Activated CD4-positive, alpha-beta T cell treated with anti-CD3 and anti-CD28 coated beads for 48 hours (primary cell): Measurements from ENCODE around the gene RXFP2.
A peak's percentile ranks its signal among the peaks of the same experiment; 100 is the strongest.

ENCODE experiments used
- DNase-seq: peaks from one replicate; pipeline ENCODE4 v3.0.0-alpha.2; 2020

RXFP2 gene

DNA sequence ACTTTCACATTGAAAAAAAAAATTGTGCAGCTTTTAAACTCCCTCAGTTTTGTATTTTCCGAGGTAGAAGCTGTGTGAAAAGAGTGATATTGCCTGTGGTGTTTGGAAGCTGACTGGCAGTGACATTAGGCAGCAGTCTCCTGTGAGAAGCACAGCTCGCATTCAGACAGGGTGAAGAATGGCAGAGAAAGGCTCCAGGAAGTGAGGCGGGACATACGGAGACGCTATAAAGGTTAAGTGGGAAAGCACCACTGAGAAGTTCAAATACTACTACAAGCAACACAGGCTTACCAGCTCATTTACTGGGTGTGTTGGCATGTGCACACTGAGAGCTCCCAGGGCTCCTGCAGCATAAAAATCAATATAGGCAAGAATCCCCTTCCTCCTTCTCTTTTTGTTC, 88.4 kb downstream of the RXFP2 start:
- no peak for DNase-seq

GRCh38 chr13:31835932-31836331, 96.6 kb downstream of the RXFP2 start:
- no peak for DNase-seq

DNA sequence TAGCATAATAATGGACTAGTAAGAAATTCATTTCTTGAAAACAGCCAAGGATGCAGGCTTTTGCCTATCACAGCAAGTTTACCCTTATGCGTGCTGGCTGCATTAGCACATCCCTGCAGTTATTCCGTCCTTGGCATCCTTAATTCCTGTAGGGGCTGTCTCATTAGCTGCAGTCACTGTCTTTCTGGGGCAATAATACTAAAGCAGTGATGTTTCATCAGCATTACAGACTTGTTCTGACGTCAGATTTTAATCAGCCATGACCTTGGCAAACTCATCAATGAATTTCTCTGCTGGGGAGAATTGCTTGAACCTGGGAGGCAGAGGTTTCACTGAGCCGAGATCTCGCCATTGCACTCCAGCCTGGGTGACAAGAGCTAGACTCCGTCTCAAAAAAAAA, 103.7 kb downstream of the RXFP2 start:
- DNase-seq, result no peak

GRCh38 chr13:31846182-31846938, 107.0 kb downstream of the RXFP2 start:
- peak; percentile 65 for DNase-seq

GRCh38 chr13:31846961-31847752, 107.8 kb downstream of the RXFP2 start:
- no peak for DNase-seq

DNA sequence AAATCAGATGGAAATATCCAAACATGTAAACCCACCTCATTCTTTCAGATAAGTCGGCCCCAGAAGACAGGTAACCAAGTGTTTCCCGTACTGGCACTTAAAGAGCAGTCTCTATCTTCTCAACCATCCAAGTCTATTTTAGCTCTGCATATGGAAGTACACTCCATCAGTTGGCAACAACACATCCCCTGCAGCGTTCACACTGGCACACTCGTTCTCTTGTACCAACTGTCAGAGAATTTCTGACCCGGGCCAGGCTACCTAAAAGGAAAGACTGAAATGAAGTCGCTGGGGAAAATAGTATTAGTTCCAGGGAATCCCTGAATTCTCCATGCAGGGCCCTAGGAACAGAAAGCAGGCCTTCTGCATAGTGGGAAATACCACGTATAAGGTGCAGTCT, 109.3 kb downstream of the RXFP2 start:
- DNase-seq, result no peak

GRCh38 chr13:31849206-31849605, 109.9 kb downstream of the RXFP2 start:
- DNase-seq, result no peak

- DNase-seq, result no peak
These were observed 110.8 kb downstream of the RXFP2 start for GRCh38 chr13:31850041-31850555.

DNA sequence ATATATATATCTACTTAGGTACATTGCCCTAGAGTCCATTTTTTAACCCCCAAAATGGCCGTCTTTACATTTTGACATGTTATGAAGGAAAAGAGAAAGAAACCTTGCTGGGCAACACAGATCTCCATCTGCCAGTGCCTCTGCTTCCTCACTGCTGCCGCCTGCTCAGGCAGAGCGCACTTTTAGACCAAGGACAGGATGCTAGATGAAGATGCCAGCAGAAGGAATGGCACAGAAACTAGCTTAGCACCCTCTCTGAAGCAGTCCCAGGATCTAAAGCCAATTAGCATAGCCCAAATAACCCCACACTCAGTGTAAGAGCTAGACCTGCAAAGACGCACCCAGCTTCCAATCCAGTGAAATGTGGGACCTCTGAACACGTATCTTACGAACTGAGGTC, 111.9 kb downstream of the RXFP2 start:
- DNase-seq, result no peak
